NT2/D1 (cell line): ENCODE data around the gene DIAPH3.

Experiments used
- SUZ12 ChIP-seq: IDR thresholded peaks from 2 replicates; pipeline ENCODE4 v1.6.1; 2011; ENCODE audit not compliant: insufficient read length, insufficient read depth; ENCODE audit errors: extremely low read depth
- YY1 ChIP-seq: IDR thresholded peaks from 2 replicates; pipeline ENCODE4 v1.6.1; 2011; ENCODE audit not compliant: insufficient read length, insufficient read depth
- ZNF274 ChIP-seq: IDR thresholded peaks from 2 replicates; pipeline ENCODE4 v1.6.1; 2011; ENCODE audit warnings: mild to moderate bottlenecking, low read depth, low read length

GRCh38 chr13:59915252-59915651 is 248.5 kb downstream of the DIAPH3 start:
- TF ChIP-seq YY1: no peak
- TF ChIP-seq ZNF274: no peak
- no peak for TF ChIP-seq SUZ12
